ENCODE data around the gene TRNP1. TPM values are rescaled to one million over a fixed set of nuclear protein-coding genes. Genes with fewer than 3 reads are reported as not detected.

The TRNP1 gene
- total RNA-seq, 4 donors from 2014 or later, result 1.9 to 12.2 (median 3.2) TPM; not detected in 1

- TF ChIP-seq CTCF (IDR thresholded peaks at IDR 0.05) (no peak), POLR2A (IDR thresholded peaks at IDR 0.05) (no peak)
- DNase-seq, result no peak
- H3K9me3 ChIP-seq, result no peaks in the 10 kb centered on the region
- H3K27me3 ChIP-seq, result no peaks in the 10 kb centered on the region
- H3K36me3 ChIP-seq, result no peaks in the 10 kb centered on the region
- H3K4me3 ChIP-seq, result no peak overlapping the region
- no peak overlapping the region for H3K27ac ChIP-seq
- H3K4me1 ChIP-seq, result no peaks in the 10 kb centered on the region
Measured at GRCh38 chr1:26972390-26972789, 21.1 kb upstream of the TRNP1 start.

- TF ChIP-seq POLR2A (IDR thresholded peaks at IDR 0.05), result no peak
- TF ChIP-seq CTCF (IDR thresholded peaks at IDR 0.05), result no peak
- DNase-seq, result no peak
- Histone ChIP-seq H3K36me3 (no peaks in the 10 kb centered on the region), H3K4me1 (no peaks in the 10 kb centered on the region), H3K27ac (no peak overlapping the region), H3K27me3 (no peaks in the 10 kb centered on the region), H3K9me3 (no peaks in the 10 kb centered on the region), H3K4me3 (no peak overlapping the region)
Measured at GRCh38 chr1:26972821-26973220, 20.7 kb upstream of the TRNP1 start.

- Histone ChIP-seq H3K27me3 (no peaks in the 10 kb centered on the region), H3K36me3 (no peaks in the 10 kb centered on the region), H3K4me1 (no peaks in the 10 kb centered on the region), H3K27ac (no peak overlapping the region), H3K4me3 (no peak overlapping the region), H3K9me3 (no peaks in the 10 kb centered on the region)
- no peak for DNase-seq
- TF ChIP-seq POLR2A (IDR thresholded peaks at IDR 0.05) (no peak), CTCF (IDR thresholded peaks at IDR 0.05) (no peak)
Measured at GRCh38 chr1:26976621-26977510, 16.6 kb upstream of the TRNP1 start.

GRCh38 chr1:26978901-26979300, 14.6 kb upstream of the TRNP1 start:
- no peaks in the 10 kb centered on the region for H3K9me3 ChIP-seq
- no peak overlapping the region for H3K27ac ChIP-seq
- DNase-seq, result no peak
- H3K36me3 ChIP-seq, result no peaks in the 10 kb centered on the region
- H3K4me1 ChIP-seq, result no peaks in the 10 kb centered on the region
- H3K4me3 ChIP-seq, result no peak overlapping the region
- no peaks in the 10 kb centered on the region for H3K27me3 ChIP-seq
- no peak for TF ChIP-seq POLR2A (IDR thresholded peaks at IDR 0.05)
- no peak for TF ChIP-seq CTCF (IDR thresholded peaks at IDR 0.05)

- Histone ChIP-seq H3K27me3 (no peaks in the 10 kb centered on the region), H3K27ac (no peak overlapping the region), H3K9me3 (no peaks in the 10 kb centered on the region), H3K36me3 (no peaks in the 10 kb centered on the region), H3K4me3 (no peak overlapping the region), H3K4me1 (no peaks in the 10 kb centered on the region)
- no peak for DNase-seq
- TF ChIP-seq CTCF (IDR thresholded peaks at IDR 0.05) (no peak), POLR2A (IDR thresholded peaks at IDR 0.05) (no peak)
Measured at GRCh38 chr1:26981146-26981846, 12.2 kb upstream of the TRNP1 start.

Measured in Peyer's patch (tissue), 4 donors.